GM21723 (cell line): ENCODE data around the gene ZDHHC11.
"Not testable (repeated sequence)": the region's sequence is repeated elsewhere in the genome, so short reads cannot be mapped to it uniquely, and the experiment has no call there.

ENCODE experiments used
- ATAC-seq: cut with Tn5 transposase; IDR thresholded peaks from one replicate; pipeline ENCODE4 v1.9.1; 2021; ENCODE audit warnings: mild to moderate bottlenecking, moderate library complexity; ENCODE audit not compliant: unreplicated experiment

The ZDHHC11 gene

GRCh38 chr5:816176-816575, 34.6 kb downstream of the ZDHHC11 start:
- ATAC-seq, result no peak

- ATAC-seq, result no peak
Observed at GRCh38 chr5:815449-815848, 35.3 kb downstream of the ZDHHC11 start.

GRCh38 chr5:813575-813974, 37.2 kb downstream of the ZDHHC11 start:
- not testable (repeated sequence) for ATAC-seq

- not testable (repeated sequence) for ATAC-seq
Observed at GRCh38 chr5:811384-811783, 39.4 kb downstream of the ZDHHC11 start.

- ATAC-seq, result not testable (repeated sequence)
Observed at GRCh38 chr5:807719-808514, 42.9 kb downstream of the ZDHHC11 start.

- ATAC-seq, result no peak
Observed at GRCh38 chr5:801472-801871, 49.3 kb downstream of the ZDHHC11 start.

- not testable (repeated sequence) for ATAC-seq
Observed at GRCh38 chr5:801055-801454, 49.7 kb downstream of the ZDHHC11 start.

- ATAC-seq, result not testable (repeated sequence)
Observed at GRCh38 chr5:798505-799138, 52.2 kb downstream of the ZDHHC11 start.

- not testable (repeated sequence) for ATAC-seq
Observed at GRCh38 chr5:797986-798385, 52.8 kb downstream of the ZDHHC11 start.

- ATAC-seq, result not testable (repeated sequence)
Observed at GRCh38 chr5:795873-796272, 54.9 kb downstream of the ZDHHC11 start.

- not testable (repeated sequence) for ATAC-seq
Observed at GRCh38 chr5:794948-795347, 55.8 kb downstream of the ZDHHC11 start.

GRCh38 chr5:788703-789102, 62.1 kb downstream of the ZDHHC11 start:
- not testable (repeated sequence) for ATAC-seq

GRCh38 chr5:787857-788233, 62.9 kb downstream of the ZDHHC11 start:
- not testable (repeated sequence) for ATAC-seq

GRCh38 chr5:787224-787856, 63.4 kb downstream of the ZDHHC11 start:
- ATAC-seq, result not testable (repeated sequence)

- peak; percentile 24 for ATAC-seq
Observed at GRCh38 chr5:785181-785705, 65.5 kb downstream of the ZDHHC11 start.

- peak; percentile 72 for ATAC-seq
Observed at GRCh38 chr5:784428-785177, 66.2 kb downstream of the ZDHHC11 start, which contains the start of gene ZDHHC11B. Gene ZDHHC11B, minus strand, starts transcription at chr5:784729. Its CDS starts 17,810 bp downstream, at chr5:766919.

GRCh38 chr5:783881-784427, 66.8 kb downstream of the ZDHHC11 start:
- peak; percentile 8 for ATAC-seq

- not testable (repeated sequence) for ATAC-seq
Observed at GRCh38 chr5:783049-783802, 67.6 kb downstream of the ZDHHC11 start.

- not testable (repeated sequence) for ATAC-seq
Observed at GRCh38 chr5:782356-782755, 68.4 kb downstream of the ZDHHC11 start.

GRCh38 chr5:780571-780970, 70.2 kb downstream of the ZDHHC11 start:
- ATAC-seq, result not testable (repeated sequence)
